ENCODE data around the gene AKAP13. TPM values are rescaled to one million over a fixed set of nuclear protein-coding genes. Genes with fewer than 3 reads are reported as not detected.
A peak's percentile ranks its signal among the peaks of the same experiment; 100 is the strongest.

The AKAP13 gene
- total RNA-seq, 4 donors from 2014 or later: 57.3 to 178 (median 81.5) TPM

- no peak for DNase-seq
- Histone ChIP-seq H3K4me3 (no peak overlapping the region), H3K27me3 (no peaks in the 10 kb centered on the region), H3K4me1 (peaks cover 0 to 12% (median 0%) of the 10 kb centered on the region in 3 donors), H3K36me3 (no peaks in the 10 kb centered on the region), H3K9me3 (no peaks in the 10 kb centered on the region), H3K27ac (no peak overlapping the region)
- 81 to 84% methylated on average over 4 of the region's 4 CpGs for WGBS, 2 donors
- TF ChIP-seq, protein P1, sequence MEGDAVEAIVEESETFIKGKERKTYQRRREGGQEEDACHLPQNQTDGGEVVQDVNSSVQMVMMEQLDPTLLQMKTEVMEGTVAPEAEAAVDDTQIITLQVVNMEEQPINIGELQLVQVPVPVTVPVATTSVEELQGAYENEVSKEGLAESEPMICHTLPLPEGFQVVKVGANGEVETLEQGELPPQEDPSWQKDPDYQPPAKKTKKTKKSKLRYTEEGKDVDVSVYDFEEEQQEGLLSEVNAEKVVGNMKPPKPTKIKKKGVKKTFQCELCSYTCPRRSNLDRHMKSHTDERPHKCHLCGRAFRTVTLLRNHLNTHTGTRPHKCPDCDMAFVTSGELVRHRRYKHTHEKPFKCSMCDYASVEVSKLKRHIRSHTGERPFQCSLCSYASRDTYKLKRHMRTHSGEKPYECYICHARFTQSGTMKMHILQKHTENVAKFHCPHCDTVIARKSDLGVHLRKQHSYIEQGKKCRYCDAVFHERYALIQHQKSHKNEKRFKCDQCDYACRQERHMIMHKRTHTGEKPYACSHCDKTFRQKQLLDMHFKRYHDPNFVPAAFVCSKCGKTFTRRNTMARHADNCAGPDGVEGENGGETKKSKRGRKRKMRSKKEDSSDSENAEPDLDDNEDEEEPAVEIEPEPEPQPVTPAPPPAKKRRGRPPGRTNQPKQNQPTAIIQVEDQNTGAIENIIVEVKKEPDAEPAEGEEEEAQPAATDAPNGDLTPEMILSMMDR (IDR thresholded peaks at IDR 0.05): no peak
- no peak for TF ChIP-seq POLR2A (IDR thresholded peaks at IDR 0.05)
- intact Hi-C loops (cut with DNase I): no loop called here
Observed at GRCh38 chr15:85515212-85515611, 134.8 kb downstream of the AKAP13 start.

GRCh38 chr15:85517086-85517485 lies 136.7 kb downstream of the AKAP13 start:
- intact Hi-C loops (cut with DNase I): no loop called here
- Histone ChIP-seq H3K27ac (no peak overlapping the region), H3K36me3 (peaks cover 0 to 8% (median 0%) of the 10 kb centered on the region in 3 donors), H3K4me1 (no peaks in the 10 kb centered on the region), H3K27me3 (no peaks in the 10 kb centered on the region), H3K4me3 (no peak overlapping the region), H3K9me3 (no peaks in the 10 kb centered on the region)
- no peak for DNase-seq
- no peak for TF ChIP-seq POLR2A (IDR thresholded peaks at IDR 0.05)
- TF ChIP-seq, protein P1 (IDR thresholded peaks at IDR 0.05): no peak
- WGBS, 2 donors: 83 to 100% methylated on average over 1 of the region's 1 CpG

DNA sequence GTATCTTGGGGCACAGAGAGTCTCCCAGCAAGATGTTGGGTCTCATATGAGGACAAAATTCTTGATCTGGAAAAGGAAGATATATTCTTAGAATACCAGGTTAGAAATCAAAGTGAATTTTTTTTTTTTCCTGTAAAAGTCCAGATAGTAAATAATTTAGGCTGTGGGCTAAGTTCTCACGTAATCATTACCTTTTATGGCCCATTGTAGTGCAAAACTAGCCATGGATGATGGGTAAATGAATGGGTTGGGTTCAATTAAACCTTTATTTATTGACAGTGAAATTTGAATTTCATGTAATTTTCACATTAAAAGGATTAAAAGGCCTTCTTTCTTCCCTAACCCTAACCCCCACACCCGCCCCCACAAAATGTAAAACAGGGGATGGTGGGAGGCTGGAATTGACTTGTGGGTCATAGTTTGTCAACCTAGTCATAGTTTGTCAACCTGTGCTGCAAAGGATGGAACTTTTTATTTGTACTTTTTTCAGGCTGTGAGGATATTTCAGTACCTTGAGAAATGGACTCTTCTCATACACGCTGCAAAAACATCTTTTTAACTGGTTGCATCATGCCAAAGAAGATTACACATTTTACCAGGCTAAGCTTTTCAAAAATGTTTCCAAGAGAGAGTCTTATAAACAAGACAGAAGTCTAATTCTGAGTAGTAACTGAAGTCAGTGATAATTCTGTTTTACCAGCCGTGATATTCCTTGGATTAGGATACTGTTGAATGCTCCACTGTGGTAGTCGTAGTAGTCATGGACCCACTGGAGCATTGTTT lies 138.8 kb downstream of the AKAP13 start:
- H3K4me1 ChIP-seq: no peaks in the 10 kb centered on the region
- no peak overlapping the region for H3K4me3 ChIP-seq
- peak overlapping the region in 2 of 4 donors; percentile 51 for H3K27ac ChIP-seq
- H3K36me3 ChIP-seq: peaks cover 0 to 27% (median 0%) of the 10 kb centered on the region in 3 donors
- intact Hi-C loops (cut with DNase I): no loop called here
- no peak for TF ChIP-seq POLR2A (IDR thresholded peaks at IDR 0.05)
- TF ChIP-seq, protein P1 (IDR thresholded peaks at IDR 0.05): no peak
- WGBS, 2 donors: 76 to 79% methylated on average over 5 of the region's 5 CpGs
- H3K27me3 ChIP-seq: no peaks in the 10 kb centered on the region
- no peaks in the 10 kb centered on the region for H3K9me3 ChIP-seq
- DNase-seq: no peak

GRCh38 chr15:85520650-85521049 lies 140.2 kb downstream of the AKAP13 start:
- TF ChIP-seq POLR2A (IDR thresholded peaks at IDR 0.05): no peak
- TF ChIP-seq, protein P1 (IDR thresholded peaks at IDR 0.05): no peak
- intact Hi-C loops (cut with DNase I): no loop called here

GRCh38 chr15:85523530-85523929 lies 143.1 kb downstream of the AKAP13 start:
- no peaks in the 10 kb centered on the region for H3K27me3 ChIP-seq
- H3K9me3 ChIP-seq: no peaks in the 10 kb centered on the region
- H3K36me3 ChIP-seq: peaks cover 0 to 36% (median 0%) of the 10 kb centered on the region in 3 donors
- peaks cover 8 to 15% (median 15%) of the 10 kb centered on the region in 3 donors for H3K4me1 ChIP-seq
- intact Hi-C loops (cut with DNase I): no loop called here
- no peak overlapping the region for H3K4me3 ChIP-seq
- no peak for DNase-seq
- TF ChIP-seq, protein P1 (IDR thresholded peaks at IDR 0.05): no peak
- no peak for TF ChIP-seq POLR2A (IDR thresholded peaks at IDR 0.05)
- no peak overlapping the region for H3K27ac ChIP-seq
- WGBS, 2 donors: 79 to 83% methylated on average over 4 of the region's 4 CpGs

More at GRCh38 chr15:85520650-85521049, 140.2 kb downstream of the AKAP13 start:
- DNase-seq: no peak
- Histone ChIP-seq H3K27ac (no peak overlapping the region), H3K27me3 (no peaks in the 10 kb centered on the region), H3K4me3 (no peak overlapping the region), H3K4me1 (no peaks in the 10 kb centered on the region), H3K9me3 (no peaks in the 10 kb centered on the region), H3K36me3 (peaks cover 0 to 36% (median 0%) of the 10 kb centered on the region in 3 donors)
- 51 to 57% methylated on average over 3 of the region's 3 CpGs for WGBS, 2 donors

Measured in esophagus squamous epithelium (tissue), 5 donors.